ENCODE results near the gene ZNF445.

- TF ChIP-seq POLR2AphosphoS5 (IDR thresholded peaks at IDR 0.05; ENCODE audit: borderline replicate concordance, low read depth, low read length) = no peak
- TF ChIP-seq EZH2 (IDR thresholded peaks at IDR 0.05) = no peak
- no peak for TF ChIP-seq FOXP2 (optimal IDR thresholded peaks at IDR 0.05; ENCODE audit: control extremely low read depth, extremely low read length, insufficient read depth)
Observed at GRCh38 chr3:44402548-44402947, 74.9 kb downstream of the ZNF445 start.
